Loucy (cell line): ENCODE results near the gene MANEAL.

Experiments
- CTCF ChIP-seq: fragments of 200-600 bp; sonication (generic); conservative IDR thresholded peaks from 2 replicates; pipeline ENCODE4 v1.5.1; 2014; ENCODE audit warnings: mild to moderate bottlenecking, antibody characterized with exemption, low read length
- EZH2phosphoT487 ChIP-seq: fragments of 200-600 bp; IDR thresholded peaks from 2 replicates; pipeline ENCODE4 v1.6.1; 2018; ENCODE audit warnings: antibody characterized with exemption, mild to moderate bottlenecking, moderate library complexity, borderline replicate concordance

GRCh38 chr1:37761416-37762095 is 32.1 kb upstream of the MANEAL start:
- TF ChIP-seq CTCF (no peak), EZH2phosphoT487 (no peak)
